H1 (cell line): ENCODE data around the gene RPRML. TPM values are rescaled to one million over a fixed set of nuclear protein-coding genes. Genes with fewer than 3 reads are reported as not detected.

Experiments used
- CTCF ChIA-PET: fragments of 300-600 bp; sonication (Branson Sonifier 250); formaldehyde crosslinking; loops from one replicate; lab custom pipeline; 2021; ENCODE audit not compliant: partially characterized antibody; lab: Charles Lee
- POLR2A ChIA-PET: fragments of 300-600 bp; sonication (Branson Sonifier 250); formaldehyde crosslinking; loops from one replicate; lab custom pipeline; 2021; ENCODE audit warnings: inconsistent platforms; ENCODE audit not compliant: partially characterized antibody; lab: Charles Lee
- DNase-seq, 2 experiments: peaks; one replicate each; pipeline versions ENCODE4 v3.0.0 to v3.0.0-alpha.2; 2010 to 2022; ENCODE audit warnings: low spot score in 2 of 2, low read depth in 1 of 2, mixed read lengths in 1 of 2
- FAIRE-seq: peaks from 2 replicates; lab custom pipeline; 2011; peaks lifted over from hg19 to GRCh38; lab: Jason Lieb, UNC
- H2AFZ ChIP-seq: 2 replicates; pipeline ENCODE4 v1.8.1; 2012; ENCODE audit warnings: low read length, inconsistent platforms
- H2AK5ac ChIP-seq: 2 replicates; pipeline ENCODE4 v1.6.1; 2013; ENCODE audit warnings: low read depth, low read length
- H2BK120ac ChIP-seq: replicated peaks from 2 replicates; pipeline ENCODE3; 2013; ENCODE audit warnings: low read depth, low read length, inconsistent platforms
- H2BK12ac ChIP-seq: 2 replicates; pipeline ENCODE4 v1.6.1; 2013; ENCODE audit warnings: low read depth, low read length
- H2BK15ac ChIP-seq: 2 replicates; pipeline ENCODE4 v1.6.1; 2013; ENCODE audit warnings: low read length
- H2BK20ac ChIP-seq: 2 replicates; pipeline ENCODE4 v1.6.1; 2013; ENCODE audit warnings: low read length
- H2BK5ac ChIP-seq: 2 replicates; pipeline ENCODE4 v1.6.1; 2013; ENCODE audit warnings: low read depth, low read length
- H3K14ac ChIP-seq: 2 replicates; pipeline ENCODE4 v1.6.1; 2013; ENCODE audit warnings: inconsistent platforms; ENCODE audit not compliant: insufficient read length
- H3K18ac ChIP-seq: 2 replicates; pipeline ENCODE4 v1.6.1; 2013; ENCODE audit warnings: low read length; ENCODE audit errors: extremely low read depth
- H3K23ac ChIP-seq: 2 replicates; pipeline ENCODE4 v1.6.1; 2013; ENCODE audit warnings: inconsistent platforms; ENCODE audit not compliant: insufficient read length
- H3K23me2 ChIP-seq: 2 replicates; pipeline ENCODE4 v1.6.1; 2013; ENCODE audit warnings: low read depth, low read length
- H3K27ac ChIP-seq: 2 replicates; pipeline ENCODE4 v1.6.1; 2011; ENCODE audit warnings: low read depth, low read length, inconsistent platforms
- H3K27me3 ChIP-seq, 4 experiments: replicated peaks in 1 of 4; 1 replicate in 1 of 4; 2 replicates in 3 of 4; pipeline versions ENCODE4 v1.6.1 to v1.8.1; 2011 to 2013; ENCODE audit warnings: low read length in 3 of 4, mild to moderate bottlenecking in 3 of 4, inconsistent platforms in 2 of 4, mixed read lengths in 2 of 4, moderate library complexity in 1 of 4; ENCODE audit not compliant: control insufficient read depth in 3 of 4, insufficient read depth in 3 of 4; ENCODE audit errors: extremely low read depth in 1 of 4
- H3K36me3 ChIP-seq, 4 experiments: 2 replicates each; pipeline versions ENCODE4 v1.6.1 to v1.8.1; 2011 to 2013; ENCODE audit warnings: mild to moderate bottlenecking in 4 of 4, low read length in 3 of 4, moderate library complexity in 2 of 4, control low read depth in 1 of 4, inconsistent platforms in 1 of 4; ENCODE audit not compliant: insufficient read depth in 4 of 4, control insufficient read depth in 2 of 4
- H3K4ac ChIP-seq: replicated peaks from 2 replicates; pipeline ENCODE3; 2013; ENCODE audit warnings: low read length, low read depth, mixed read lengths, inconsistent platforms; ENCODE audit not compliant: insufficient read length
- H3K4me1 ChIP-seq, 4 experiments: replicated peaks in 1 of 4; 1 replicate in 1 of 4; 2 replicates in 3 of 4; pipeline versions ENCODE4 v1.6.1 to v1.8.1; 2011 to 2013; ENCODE audit warnings: low read length in 3 of 4, inconsistent platforms in 2 of 4, mixed read lengths in 1 of 4; ENCODE audit not compliant: insufficient read depth in 4 of 4, control insufficient read depth in 3 of 4
- H3K4me2 ChIP-seq, 2 experiments: 2 replicates each; pipeline versions ENCODE4 v1.6.1 to v1.8.1; 2011 to 2013; ENCODE audit warnings: low read depth in 2 of 2, low read length in 2 of 2, control low read depth in 1 of 2, inconsistent platforms in 1 of 2, mild to moderate bottlenecking in 1 of 2; ENCODE audit not compliant: insufficient read depth in 1 of 2
- H3K4me3 ChIP-seq, 4 experiments: fragments of 200-600, 300-600 bp in 1 of 4; sonication (generic), shearing (Covaris generic), sonication (Bioruptor Twin) in 1 of 4; 2 replicates each; pipeline versions ENCODE4 v1.5.1 to v1.8.1; 2011 to 2016; ENCODE audit warnings: low read length in 4 of 4, low read depth in 3 of 4, control low read depth in 2 of 4, inconsistent platforms in 2 of 4, mild to moderate bottlenecking in 2 of 4, mixed read lengths in 1 of 4, moderate library complexity in 1 of 4; ENCODE audit not compliant: insufficient read depth in 2 of 4; ENCODE audit errors: extremely low read depth in 1 of 4
- H3K56ac ChIP-seq: replicated peaks from 2 replicates; pipeline ENCODE3; 2013; ENCODE audit warnings: low read depth, mild to moderate bottlenecking, mixed read lengths, low read length, inconsistent platforms; ENCODE audit not compliant: insufficient read length
- H3K79me1 ChIP-seq: 2 replicates; pipeline ENCODE4 v1.6.1; 2013; ENCODE audit warnings: low read depth, low read length, control low read depth
- H3K79me2 ChIP-seq, 2 experiments: 2 replicates each; pipeline versions ENCODE4 v1.6.1 to v1.8.1; 2012 to 2013; ENCODE audit warnings: low read length in 2 of 2, mild to moderate bottlenecking in 2 of 2, inconsistent platforms in 1 of 2; ENCODE audit not compliant: insufficient read depth in 2 of 2, control insufficient read depth in 1 of 2
- H3K9ac ChIP-seq, 4 experiments: replicated peaks in 1 of 4; 1 replicate in 1 of 4; 2 replicates in 3 of 4; pipeline versions ENCODE4 v1.6.1 to v1.8.1; 2011 to 2013; ENCODE audit warnings: low read depth in 3 of 4, low read length in 3 of 4, control low read depth in 2 of 4, mild to moderate bottlenecking in 2 of 4, moderate library complexity in 2 of 4, inconsistent platforms in 1 of 4; ENCODE audit errors: extremely low read depth in 1 of 4
- H3K9me3 ChIP-seq, 2 experiments: 2 replicates each; pipeline versions ENCODE4 v1.6.1 to v1.8.1; 2012 to 2013; ENCODE audit warnings: mild to moderate bottlenecking in 2 of 2, moderate library complexity in 2 of 2, control low read depth in 1 of 2, inconsistent platforms in 1 of 2, low read depth in 1 of 2, low read length in 1 of 2, mixed read lengths in 1 of 2; ENCODE audit not compliant: insufficient read depth in 2 of 2
- H4K20me1 ChIP-seq, 2 experiments: replicated peaks in 1 of 2; 2 replicates each; pipeline versions ENCODE3 to v1.8.1; 2011 to 2013; ENCODE audit warnings: inconsistent platforms in 2 of 2, low read length in 2 of 2, mild to moderate bottlenecking in 1 of 2; ENCODE audit not compliant: insufficient read depth in 2 of 2, control insufficient read depth in 1 of 2
- H4K5ac ChIP-seq: 2 replicates; pipeline ENCODE4 v1.6.1; 2013; ENCODE audit warnings: low read length, low read depth, mixed read lengths, inconsistent platforms; ENCODE audit not compliant: insufficient read length
- H4K8ac ChIP-seq: 2 replicates; pipeline ENCODE4 v1.8.0; 2013; ENCODE audit warnings: mild to moderate bottlenecking, moderate library complexity, low read length, inconsistent platforms; ENCODE audit not compliant: insufficient read depth; ENCODE audit errors: extremely low read depth
- H4K91ac ChIP-seq: replicated peaks from 2 replicates; pipeline ENCODE3; 2013; ENCODE audit warnings: low read length, mixed read lengths, inconsistent platforms; ENCODE audit not compliant: insufficient read length
- CHD2 ChIP-seq: IDR thresholded peaks from 2 replicates; pipeline ENCODE4 v1.6.1; 2012; ENCODE audit warnings: low read length, improper control_type of control experiment
- CREB1 ChIP-seq: IDR thresholded peaks from 2 replicates; pipeline ENCODE4 v1.6.1; 2012; ENCODE audit warnings: inconsistent platforms
- FOSL1 ChIP-seq: IDR thresholded peaks from 2 replicates; pipeline ENCODE4 v1.6.1; 2011; ENCODE audit warnings: mild to moderate bottlenecking, low read depth, low read length, moderate library complexity; ENCODE audit not compliant: insufficient read depth
- KDM5A ChIP-seq: fragments of 200-600 bp; IDR thresholded peaks from 2 replicates; pipeline ENCODE4 v1.7.1; 2012; ENCODE audit warnings: mild to moderate bottlenecking, low read length, inconsistent platforms, mixed read lengths
- POLR2A ChIP-seq, 2 experiments: IDR thresholded peaks; 1 replicate in 1 of 2; 2 replicates in 1 of 2; pipeline ENCODE4 v1.6.1; 2011; ENCODE audit warnings: low read depth in 2 of 2, low read length in 2 of 2, mild to moderate bottlenecking in 2 of 2; ENCODE audit errors: control extremely low read depth in 1 of 2
- SIX5 ChIP-seq: IDR thresholded peaks from 2 replicates; pipeline ENCODE4 v1.6.1; 2011; ENCODE audit warnings: mild to moderate bottlenecking, low read depth, low read length
- SP1 ChIP-seq: IDR thresholded peaks from 2 replicates; pipeline ENCODE4 v1.6.1; 2011; ENCODE audit warnings: low read depth, low read length
- SP4 ChIP-seq: IDR thresholded peaks from 2 replicates; pipeline ENCODE4 v1.6.1; 2012; ENCODE audit warnings: low read length, inconsistent platforms
- YY1 ChIP-seq: IDR thresholded peaks from 2 replicates; pipeline ENCODE4 v1.6.1; 2011; ENCODE audit warnings: low read depth, mild to moderate bottlenecking, low read length
- WGBS, 2 experiments: shearing (Covaris generic) in 1 of 2; methylation state at CpG; one replicate each; pipeline versions ENCODE4 v1.1.6 to v1.1.7; 2013 to 2015; ENCODE audit warnings: low lambda C conversion rate in 2 of 2, mixed read lengths in 2 of 2, inconsistent platforms in 1 of 2, low coverage in 1 of 2, missing lambda C conversion rate in 1 of 2; ENCODE audit not compliant: insufficient replicate concordance in 2 of 2, insufficient coverage in 1 of 2, insufficient read length in 1 of 2; ENCODE audit errors: extremely low coverage in 1 of 2, missing lambda C conversion rate in 1 of 2; 5-methylcytosine and 5-hydroxymethylcytosine counted together
- polyA plus RNA-seq, 7 experiments: library from polyadenylated mRNA; depleted of rRNA in 3 of 7; stranded (reverse) in 5 of 7; unstranded in 2 of 7; fragments of >200 nt in 5 of 7; fragments of 200-250 nt in 2 of 7; gene quantifications; 1 replicate in 5 of 7; 2 replicates in 1 of 7; 4 replicates in 1 of 7; pipeline versions ENCODE4 v1.2.1 to v1.2.3, GENCODE V29; 2011 to 2013; ENCODE audit warnings: missing spikeins in 2 of 7, mixed read lengths in 2 of 7
- total RNA-seq: library from RNA; stranded (reverse); fragmentation: NEBNext Ultra II Directional; extraction: Animal tissue kit (Norgen Biotek cat#: 25700); gene quantifications from 2 replicates; pipeline ENCODE4 v1.2.1, GENCODE V29; 2021

The RPRML gene
- total and polyA plus RNA-seq, 2 of the 8 experiments (the other 6 are each of a cell fraction or from before 2014, with no cell fraction given): 3.5 to 5.5 TPM

GRCh38 chr17:46974086-46974485 is 5.0 kb downstream of the RPRML start:
- H2BK12ac ChIP-seq: no peak overlapping the region
- H3K23me2 ChIP-seq: peaks cover 14% of the 10 kb centered on the region
- no peak overlapping the region for H2AK5ac ChIP-seq
- H3K9me3 ChIP-seq: no peaks in the 10 kb centered on the region
- H3K23ac ChIP-seq: no peak overlapping the region
- no peaks in the 10 kb centered on the region for H3K79me2 ChIP-seq
- H4K91ac ChIP-seq: no peak overlapping the region
- no peak overlapping the region for H3K18ac ChIP-seq
- no peak overlapping the region for H3K56ac ChIP-seq
- no peak overlapping the region for H2BK15ac ChIP-seq
- no peak overlapping the region for H4K5ac ChIP-seq
- no peaks in the 10 kb centered on the region for H4K20me1 ChIP-seq
- peaks cover 8 to 14% (median 12%) of the 10 kb centered on the region in 4 experiments for H3K4me1 ChIP-seq
- H2BK20ac ChIP-seq: no peak overlapping the region
- no peak overlapping the region for H2BK120ac ChIP-seq
- H3K9ac ChIP-seq: no peak overlapping the region
- H3K79me1 ChIP-seq: no peaks in the 10 kb centered on the region
- no peak overlapping the region for H2BK5ac ChIP-seq
- no peak overlapping the region for H3K4me2 ChIP-seq
- no peak overlapping the region for H3K14ac ChIP-seq
- 0 out of 2 replicates have a peak overlapping the region, but pooled peaks have one; percentile 53 for H4K8ac ChIP-seq
- CTCF ChIA-PET: interaction anchor here (1.4 to 5.2 kb wide), 2 partner anchors 10 to 31 kb away, joined by 6 to 51 read pairs; no protein-coding TSS in a partner anchor
- H3K27ac ChIP-seq: no peak overlapping the region
- peaks cover 8 to 16% (median 15%) of the 10 kb centered on the region in 4 experiments; a peak in 6 of 7 replicates for H3K27me3 ChIP-seq
- WGBS, 2 experiments: 84% methylated on average over 11 of the region's 11 CpGs; no CpG with 5 or more reads in 1 of the 2 experiments
- H2AFZ ChIP-seq: no peak overlapping the region
- no peak overlapping the region for H3K4ac ChIP-seq
- no peaks in the 10 kb centered on the region for H3K36me3 ChIP-seq
- H3K4me3 ChIP-seq: no peak overlapping the region
- DNase-seq: no peak
- no peak for TF ChIP-seq POLR2A (IDR thresholded peaks at IDR 0.05; ENCODE audit: control extremely low read depth in 1 of 2, low read depth in 2 of 2, low read length in 2 of 2)
- no peak for TF ChIP-seq CREB1
- no peak for TF ChIP-seq FOSL1
- TF ChIP-seq SIX5: no peak
- no peak for TF ChIP-seq KDM5A
- TF ChIP-seq SP4: no peak
- TF ChIP-seq SP1: no peak
- no peak for TF ChIP-seq CHD2
- TF ChIP-seq YY1: no peak
- TF ChIP-seq, all 59 proteins: peak for 0
- FAIRE-seq: no peak
- POLR2A ChIA-PET: interaction anchor here (1.5 kb wide), 1 partner anchor 28 kb away, joined by 3 read pairs; no protein-coding TSS in a partner anchor
